Upper lobe of left lung (tissue), 4 donors: ENCODE data around the gene BOD1.

Experiments
- POLR2A ChIP-seq, 4 donors: fragments of 450-650 bp; IDR thresholded peaks; one replicate each; pipeline ENCODE4 v1.5.1; 2016 to 2017; ENCODE audit warnings: antibody characterized with exemption in 4 of 4, mild to moderate bottlenecking in 2 of 4
- POLR2AphosphoS5 ChIP-seq, 2 donors: sonication (generic); formaldehyde crosslinking; IDR thresholded peaks; one replicate each; pipeline ENCODE4 v1.5.1; 2017; ENCODE audit warnings: antibody characterized with exemption in 2 of 2
- TF ChIP-seq, protein P1 (sequence below), 6 experiments: fragments of 450-650 bp in 4 of 6; fragments of 200-600 bp in 2 of 6; sonication (generic) in 2 of 6; IDR thresholded peaks; one replicate each; pipeline ENCODE4 v1.5.1; 2016 to 2019; ENCODE audit warnings: antibody characterized with exemption in 6 of 6

DNA sequence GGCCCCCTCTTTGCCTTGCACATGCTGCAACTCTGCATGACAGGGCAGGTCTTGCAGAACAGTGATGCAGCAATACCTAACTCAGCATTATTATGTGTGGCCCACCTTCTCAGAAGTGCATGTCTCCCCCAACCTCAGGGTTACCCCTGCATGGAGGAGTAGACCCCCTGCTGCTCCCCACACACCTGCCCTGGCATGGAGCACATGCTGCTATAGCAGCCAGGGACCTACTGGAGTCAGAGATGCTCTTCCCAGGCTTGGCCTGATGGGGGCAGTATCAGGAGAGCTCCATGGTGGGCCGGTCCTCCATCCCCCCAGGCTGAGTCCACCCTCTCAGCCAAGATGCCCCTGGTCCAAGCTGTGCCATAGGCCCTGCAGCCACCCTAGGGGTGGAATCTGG, 13.2 kb upstream of the BOD1 start:
- TF ChIP-seq, protein P1, sequence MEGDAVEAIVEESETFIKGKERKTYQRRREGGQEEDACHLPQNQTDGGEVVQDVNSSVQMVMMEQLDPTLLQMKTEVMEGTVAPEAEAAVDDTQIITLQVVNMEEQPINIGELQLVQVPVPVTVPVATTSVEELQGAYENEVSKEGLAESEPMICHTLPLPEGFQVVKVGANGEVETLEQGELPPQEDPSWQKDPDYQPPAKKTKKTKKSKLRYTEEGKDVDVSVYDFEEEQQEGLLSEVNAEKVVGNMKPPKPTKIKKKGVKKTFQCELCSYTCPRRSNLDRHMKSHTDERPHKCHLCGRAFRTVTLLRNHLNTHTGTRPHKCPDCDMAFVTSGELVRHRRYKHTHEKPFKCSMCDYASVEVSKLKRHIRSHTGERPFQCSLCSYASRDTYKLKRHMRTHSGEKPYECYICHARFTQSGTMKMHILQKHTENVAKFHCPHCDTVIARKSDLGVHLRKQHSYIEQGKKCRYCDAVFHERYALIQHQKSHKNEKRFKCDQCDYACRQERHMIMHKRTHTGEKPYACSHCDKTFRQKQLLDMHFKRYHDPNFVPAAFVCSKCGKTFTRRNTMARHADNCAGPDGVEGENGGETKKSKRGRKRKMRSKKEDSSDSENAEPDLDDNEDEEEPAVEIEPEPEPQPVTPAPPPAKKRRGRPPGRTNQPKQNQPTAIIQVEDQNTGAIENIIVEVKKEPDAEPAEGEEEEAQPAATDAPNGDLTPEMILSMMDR (IDR thresholded peaks at IDR 0.05) = no peak
- no peak for TF ChIP-seq POLR2AphosphoS5 (IDR thresholded peaks at IDR 0.05)
- no peak for TF ChIP-seq POLR2A (IDR thresholded peaks at IDR 0.05)
